HUDEP-2 (cell line): Measurements from ENCODE around the gene IGFBPL1.
A peak's percentile ranks its signal among the peaks of the same experiment; 100 is the strongest.
"Not testable (repeated sequence)": the region's sequence is repeated elsewhere in the genome, so short reads cannot be mapped to it uniquely, and the experiment has no call there.

ENCODE experiments used
- DNase-seq, 76 experiments: peaks; one replicate each; lab custom pipeline; 2025; ENCODE audit not compliant: unreplicated experiment in 76 of 76; lab: John Stamatoyannopoulos, UW

The IGFBPL1 gene

DNA sequence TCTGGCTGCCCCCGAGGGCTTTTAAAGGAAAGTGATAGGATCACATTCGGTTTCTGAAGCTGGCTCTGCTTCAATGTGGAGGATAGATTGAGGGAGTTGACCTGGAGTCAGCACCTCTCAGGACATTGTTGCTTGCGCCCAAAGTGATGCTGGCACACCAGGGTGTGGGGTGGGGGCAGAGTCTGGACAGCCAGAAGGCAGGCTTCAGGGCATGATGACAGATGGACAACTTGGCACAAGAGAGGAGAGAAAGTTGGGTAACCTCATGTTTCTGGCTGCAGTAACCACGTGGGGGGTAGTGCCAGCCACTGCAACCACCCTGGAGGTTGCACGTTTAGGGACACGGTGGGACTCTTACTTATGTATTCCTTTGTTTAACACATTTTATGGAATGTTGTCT, 22.3 kb downstream of the IGFBPL1 start:
- DNase-seq: no peak

DNA sequence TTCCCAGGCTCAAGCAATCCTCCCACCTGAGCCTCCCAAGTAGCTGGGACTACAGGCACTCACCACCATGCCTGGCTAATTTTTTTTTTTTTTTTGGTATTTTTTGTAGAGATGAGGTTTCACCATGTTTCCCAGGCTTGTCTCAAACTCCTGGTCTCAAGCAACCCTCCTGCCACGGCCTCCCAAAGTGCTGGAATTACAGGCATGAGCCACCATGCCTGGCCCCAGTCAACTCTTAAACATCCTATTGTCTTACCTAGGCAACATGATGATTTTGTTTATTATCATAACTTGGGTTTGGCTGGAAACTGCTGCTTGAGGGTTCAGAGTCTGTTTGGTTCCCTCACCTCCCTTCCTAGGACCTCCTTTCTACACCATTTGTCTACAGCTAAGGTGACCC, 25.1 kb downstream of the IGFBPL1 start:
- DNase-seq: not testable (repeated sequence)

DNA sequence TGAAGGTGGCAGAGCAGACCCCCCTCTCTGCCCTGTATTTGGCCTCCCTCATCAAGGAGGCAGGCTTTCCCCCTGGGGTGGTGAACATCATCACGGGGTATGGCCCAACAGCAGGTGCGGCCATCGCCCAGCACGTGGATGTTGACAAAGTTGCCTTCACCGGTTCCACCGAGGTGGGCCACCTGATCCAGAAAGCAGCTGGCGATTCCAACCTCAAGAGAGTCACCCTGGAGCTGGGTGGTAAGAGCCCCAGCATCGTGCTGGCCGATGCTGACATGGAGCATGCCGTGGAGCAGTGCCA, 27.9 kb downstream of the IGFBPL1 start:
- DNase-seq: no peak

DNA sequence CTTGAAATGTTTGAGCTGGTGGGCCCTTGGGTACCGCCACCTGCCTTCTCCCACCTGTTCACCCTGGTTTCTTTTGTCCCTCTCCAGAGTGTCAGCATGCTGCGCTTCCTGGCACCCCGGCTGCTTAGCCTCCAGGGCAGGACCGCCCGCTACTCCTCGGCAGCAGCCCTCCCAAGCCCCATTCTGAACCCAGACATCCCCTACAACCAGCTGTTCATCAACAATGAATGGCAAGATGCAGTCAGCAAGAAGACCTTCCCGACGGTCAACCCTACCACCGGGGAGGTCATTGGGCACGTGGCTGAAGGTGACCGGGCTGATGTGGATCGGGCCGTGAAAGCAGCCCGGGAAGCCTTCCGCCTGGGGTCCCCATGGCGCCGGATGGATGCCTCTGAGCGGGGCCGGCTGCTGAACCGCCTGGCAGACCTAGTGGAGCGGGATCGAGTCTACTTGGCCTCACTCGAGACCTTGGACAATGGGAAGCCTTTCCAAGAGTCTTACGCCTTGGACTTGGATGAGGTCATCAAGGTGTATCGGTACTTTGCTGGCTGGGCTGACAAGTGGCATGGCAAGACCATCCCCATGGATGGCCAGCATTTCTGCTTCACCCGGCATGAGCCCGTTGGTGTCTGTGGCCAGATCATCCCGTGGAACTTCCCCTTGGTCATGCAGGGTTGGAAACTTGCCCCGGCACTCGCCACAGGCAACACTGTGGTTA, 28.4 kb downstream of the IGFBPL1 start:
- no peak for DNase-seq

DNA sequence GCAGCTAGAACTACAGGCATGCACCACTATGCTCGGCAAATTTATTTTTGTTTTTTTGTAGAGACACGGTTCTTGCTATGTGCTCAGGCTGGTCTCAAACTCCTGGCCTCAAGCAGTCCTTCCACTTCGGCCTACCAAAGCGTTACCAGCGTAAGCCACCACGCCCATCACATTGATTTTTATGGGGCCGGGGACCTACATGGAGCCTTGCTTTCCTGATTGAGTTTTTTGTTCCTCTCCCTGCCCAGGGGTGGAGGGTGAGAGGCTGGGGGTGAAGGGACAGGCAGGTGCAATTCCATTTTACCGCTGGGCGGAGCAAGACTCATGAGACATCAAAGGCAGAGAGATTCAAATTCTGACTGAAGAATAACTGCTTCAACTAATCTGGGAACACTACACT, 29.8 kb downstream of the IGFBPL1 start:
- no peak for DNase-seq

GRCh38 chr9:38393128-38393796, 31.0 kb downstream of the IGFBPL1 start:
- DNase-seq: peak in 3 of 76 experiments; percentile 5 to 29 (median 24)

DNA sequence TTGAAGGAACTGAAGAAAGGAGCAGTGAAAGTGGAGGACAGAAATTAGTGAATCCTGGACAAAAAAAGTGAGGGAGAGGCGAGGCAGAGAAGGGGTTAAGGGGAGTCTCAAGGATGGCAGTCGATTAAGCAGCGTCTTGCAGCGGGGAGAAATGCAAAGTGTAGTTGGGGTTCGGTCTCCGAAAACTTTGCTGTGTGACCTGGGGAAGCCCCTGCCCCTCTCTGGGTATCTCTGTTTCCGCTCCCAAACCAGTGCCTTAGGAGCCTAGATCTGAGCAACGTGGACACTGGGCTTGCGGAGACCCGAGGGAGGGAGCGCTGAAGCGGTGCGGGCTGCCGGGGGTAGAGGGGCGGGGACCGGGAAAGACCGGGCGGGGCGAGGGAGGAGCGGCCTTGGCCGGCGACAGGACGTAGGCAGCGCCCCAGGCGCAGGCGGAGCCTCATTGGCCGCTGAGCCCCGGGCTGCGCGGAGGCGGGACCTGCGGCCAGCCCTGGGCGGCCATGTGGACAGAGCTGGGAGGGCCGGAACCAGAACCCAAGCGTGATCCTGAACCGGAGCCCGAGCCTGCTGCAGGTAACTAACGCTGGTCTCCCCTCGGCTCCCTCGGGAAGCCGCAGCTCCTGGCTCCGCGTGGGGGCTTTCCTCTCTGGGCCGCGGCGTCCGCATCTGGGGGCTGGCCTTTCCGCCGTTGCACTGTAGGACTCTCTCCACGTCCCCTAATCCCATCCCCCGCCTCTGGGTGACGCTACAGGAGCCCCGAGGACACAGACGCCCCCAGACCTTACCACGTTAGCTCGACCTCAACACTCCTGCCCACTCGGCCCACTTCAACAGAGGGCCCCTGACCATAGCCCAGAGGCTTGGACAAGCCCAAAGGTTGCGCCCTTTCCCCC, 31.8 kb downstream of the IGFBPL1 start, which contains the start of gene ALDH1B1:
Gene ALDH1B1, plus strand, starts transcription at position 468 of the 893 bp plus-strand sequence. CDS start 3,047 bp downstream, outside the sequence.
- DNase-seq: peak in 72 of 76 experiments; percentile 16 to 85 (median 68)

- DNase-seq: no peak
Observed at GRCh38 chr9:38391278-38392118, 32.8 kb downstream of the IGFBPL1 start.

- DNase-seq: no peak
Observed at GRCh38 chr9:38390851-38391250, 33.4 kb downstream of the IGFBPL1 start.

DNA sequence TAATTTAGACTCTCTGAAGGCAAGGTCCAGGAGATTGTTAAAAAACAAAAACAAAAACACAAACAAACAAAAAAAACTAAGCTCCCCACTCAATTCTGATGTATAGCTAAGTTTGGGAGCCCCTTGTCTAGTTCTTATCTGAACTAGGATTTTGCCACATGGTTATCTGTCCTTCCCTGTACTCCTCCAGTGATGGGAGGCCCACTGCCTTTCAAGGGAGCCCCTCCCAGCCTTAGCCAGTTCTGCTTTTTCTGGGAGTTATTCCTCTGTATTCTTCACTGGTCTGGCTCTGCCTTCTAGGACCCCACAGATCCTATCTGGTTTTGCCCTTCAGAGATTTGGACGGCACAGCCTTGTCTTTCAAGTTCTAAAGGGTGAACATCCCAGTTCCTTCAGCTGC, 33.8 kb downstream of the IGFBPL1 start:
- peak in 3 of 76 experiments; percentile 2 to 25 (median 10) for DNase-seq

DNA sequence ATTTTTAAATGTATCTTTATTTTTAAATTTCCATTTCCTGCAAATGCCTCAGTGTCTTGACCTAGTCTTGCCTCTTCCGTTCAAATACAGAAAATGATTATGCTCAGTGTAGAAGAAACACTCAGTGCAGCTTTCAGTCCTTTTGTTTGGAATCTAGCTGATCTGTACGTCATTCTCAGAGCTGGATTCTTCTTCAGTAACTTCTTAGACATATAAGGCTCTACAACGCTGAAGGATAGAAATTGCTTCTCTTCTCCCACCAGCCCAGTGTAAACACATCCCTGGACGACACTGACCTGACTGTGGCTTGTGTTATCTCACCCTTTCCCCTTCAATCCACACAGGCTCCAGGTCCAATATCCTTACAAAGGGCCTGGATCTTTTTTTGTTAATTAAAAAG, 34.9 kb downstream of the IGFBPL1 start:
- DNase-seq: no peak

GRCh38 chr9:38388283-38389223, 35.7 kb downstream of the IGFBPL1 start:
- DNase-seq: no peak

DNA sequence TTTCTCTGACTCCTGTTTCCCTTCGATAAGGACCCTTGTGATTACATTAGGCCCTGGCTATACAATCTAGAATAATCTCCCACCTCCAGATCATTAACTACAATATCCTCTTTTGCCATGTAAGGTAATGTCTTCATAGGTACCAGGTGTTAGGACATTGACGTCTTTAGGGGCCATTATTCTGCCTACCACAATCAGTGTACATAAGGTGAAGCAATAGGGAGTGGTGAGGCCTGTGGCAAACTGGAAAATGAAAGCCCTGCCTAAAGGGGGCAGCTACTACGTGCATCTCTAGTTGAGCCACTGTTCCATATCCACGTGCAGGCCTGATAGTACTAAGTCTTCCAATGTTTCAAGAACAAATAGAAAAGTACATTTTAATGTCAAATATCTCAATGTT, 36.5 kb downstream of the IGFBPL1 start:
- no peak for DNase-seq

DNA sequence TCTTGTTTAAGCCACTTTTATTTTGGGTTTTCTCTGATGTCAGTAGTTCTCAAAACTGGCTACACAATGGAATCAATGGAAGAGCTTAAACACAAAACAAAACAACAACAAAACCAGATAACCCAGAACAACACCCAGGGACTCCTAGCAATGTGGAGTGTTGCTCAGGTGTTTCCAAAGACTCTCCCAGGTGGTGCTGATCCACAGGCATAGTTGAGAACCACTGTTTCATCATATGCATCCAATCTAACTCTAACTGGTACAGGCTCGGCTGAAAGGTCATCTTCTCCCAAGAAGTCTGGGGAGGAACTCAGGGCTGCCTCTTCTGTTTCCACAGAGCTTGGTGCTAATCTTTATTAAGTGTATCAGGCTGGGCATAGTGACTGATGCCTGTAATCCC, 37.2 kb downstream of the IGFBPL1 start:
- DNase-seq: no peak

DNA sequence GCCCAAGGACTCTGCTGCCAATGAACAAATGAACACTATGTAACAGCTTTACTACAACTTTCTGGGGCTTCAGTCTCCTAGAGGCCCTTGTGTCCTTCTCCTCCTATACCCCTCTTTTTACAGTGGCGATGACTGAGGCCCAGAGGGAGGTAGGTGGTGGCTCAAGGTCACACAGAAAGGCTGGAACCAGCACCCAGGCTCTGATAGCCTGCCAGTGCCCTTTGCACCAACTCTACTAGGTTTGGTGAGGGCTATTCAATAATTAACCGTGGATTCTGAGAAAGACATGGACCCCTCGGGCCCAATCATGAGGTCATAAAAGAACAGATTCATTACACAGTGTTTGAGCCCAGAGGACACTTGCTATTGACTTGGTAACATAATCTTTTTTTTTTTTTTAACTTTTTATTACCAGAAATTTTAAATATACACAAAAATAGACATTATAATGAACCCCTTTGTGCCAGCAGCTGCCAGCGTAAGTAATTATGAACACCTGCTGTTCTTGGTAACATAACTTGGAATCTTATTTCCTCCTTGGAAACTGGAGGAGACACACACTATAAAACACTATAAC, 37.8 kb downstream of the IGFBPL1 start:
- DNase-seq: no peak

GRCh38 chr9:38385896-38386295, 38.4 kb downstream of the IGFBPL1 start:
- DNase-seq: no peak

- no peak for DNase-seq
Observed at GRCh38 chr9:38384990-38385848, 39.0 kb downstream of the IGFBPL1 start.

GRCh38 chr9:38382141-38382540, 42.1 kb downstream of the IGFBPL1 start:
- no peak for DNase-seq
